HG03280 (cell line): ENCODE data around the gene SETD7.
"Not testable (repeated sequence)": the region's sequence is repeated elsewhere in the genome, so short reads cannot be mapped to it uniquely, and the experiment has no call there.

Source experiments
- ATAC-seq: cut with Tn5 transposase; IDR thresholded peaks from one replicate; pipeline ENCODE4 v1.9.1; 2021; ENCODE audit warnings: mild to moderate bottlenecking, moderate library complexity; ENCODE audit not compliant: unreplicated experiment

SETD7 gene

DNA sequence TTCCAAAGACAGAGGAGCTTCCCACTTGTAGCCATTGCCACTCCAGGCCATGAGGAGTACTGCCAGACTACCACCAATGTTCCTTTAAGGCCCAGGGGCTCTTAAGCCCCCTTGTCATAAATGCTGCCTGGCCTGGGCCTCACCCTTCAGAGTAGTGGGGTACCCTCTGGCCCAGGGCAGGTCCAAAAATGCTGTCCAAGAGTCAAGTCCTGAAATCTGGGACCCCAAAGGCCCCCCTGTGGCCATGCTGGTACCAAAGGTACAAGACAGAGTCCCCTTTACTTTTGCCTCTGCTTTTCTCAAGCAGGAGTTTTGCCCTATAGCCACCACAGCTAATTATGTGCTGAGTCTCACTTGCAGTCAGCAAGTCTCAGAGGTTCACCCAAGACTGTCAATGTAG lies 85.7 kb downstream of the SETD7 start:
- no peak for ATAC-seq

DNA sequence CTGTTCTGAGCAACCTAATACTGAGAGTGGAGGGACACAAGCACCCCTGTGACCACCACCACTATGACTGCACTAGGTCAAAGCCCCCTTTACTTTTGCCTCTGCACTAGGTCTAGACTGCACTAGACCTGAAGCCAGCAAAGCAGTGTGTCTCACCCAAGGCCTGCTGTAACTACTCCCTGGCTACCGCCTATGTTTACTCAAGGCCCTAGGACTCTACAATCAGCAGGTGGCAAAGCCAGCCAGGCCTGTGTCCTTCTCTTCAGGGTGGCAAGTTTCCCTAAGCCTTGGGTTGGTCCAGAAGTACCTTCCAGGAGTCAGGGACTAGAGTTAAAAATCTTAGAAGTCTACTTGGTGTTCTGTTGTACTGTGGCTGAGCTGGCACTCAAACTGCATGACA lies 86.2 kb downstream of the SETD7 start:
- no peak for ATAC-seq

- ATAC-seq: no peak
Observed at GRCh38 chr4:139469216-139469615, 86.8 kb downstream of the SETD7 start.

GRCh38 chr4:139468756-139469155 lies 87.3 kb downstream of the SETD7 start:
- ATAC-seq: not testable (repeated sequence)

DNA sequence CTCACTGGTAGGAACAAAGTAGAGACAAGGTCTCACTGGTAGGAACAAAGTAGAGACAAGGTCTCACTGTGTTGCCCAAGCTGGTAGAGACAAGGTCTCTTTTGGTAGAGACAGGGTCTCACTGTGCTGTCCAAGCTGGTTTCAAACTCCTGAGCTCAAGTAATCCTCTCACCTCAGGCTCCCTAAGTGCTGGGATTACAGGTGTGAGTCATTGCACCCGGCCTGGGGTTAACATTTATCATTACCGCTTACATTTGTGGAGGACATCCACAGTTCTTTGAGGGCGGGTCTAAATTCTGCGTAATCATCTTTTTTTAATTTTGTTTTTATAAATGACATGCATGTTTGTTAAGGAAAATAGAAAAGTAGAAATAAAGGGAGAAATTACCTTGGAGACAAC lies 90.1 kb downstream of the SETD7 start:
- no peak for ATAC-seq

DNA sequence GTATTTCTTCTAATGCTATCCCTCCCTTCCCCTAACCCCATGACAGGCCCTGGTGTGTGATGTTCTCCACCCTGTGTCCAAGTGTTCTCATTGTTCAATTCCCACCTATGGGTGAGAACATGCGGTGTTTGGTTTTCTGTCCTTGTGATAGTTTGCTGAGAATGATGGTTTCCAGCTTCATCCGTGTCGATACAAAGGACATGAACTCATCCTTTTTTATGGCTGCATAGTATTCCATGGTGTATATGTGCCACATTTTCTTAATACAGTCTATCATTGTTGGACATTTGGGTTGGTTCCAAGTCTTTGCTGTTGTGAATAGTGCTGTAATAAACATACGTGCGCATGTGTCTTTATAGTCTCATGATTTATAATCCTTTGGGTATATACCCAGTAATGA lies 91.5 kb downstream of the SETD7 start:
- ATAC-seq: not testable (repeated sequence)

DNA sequence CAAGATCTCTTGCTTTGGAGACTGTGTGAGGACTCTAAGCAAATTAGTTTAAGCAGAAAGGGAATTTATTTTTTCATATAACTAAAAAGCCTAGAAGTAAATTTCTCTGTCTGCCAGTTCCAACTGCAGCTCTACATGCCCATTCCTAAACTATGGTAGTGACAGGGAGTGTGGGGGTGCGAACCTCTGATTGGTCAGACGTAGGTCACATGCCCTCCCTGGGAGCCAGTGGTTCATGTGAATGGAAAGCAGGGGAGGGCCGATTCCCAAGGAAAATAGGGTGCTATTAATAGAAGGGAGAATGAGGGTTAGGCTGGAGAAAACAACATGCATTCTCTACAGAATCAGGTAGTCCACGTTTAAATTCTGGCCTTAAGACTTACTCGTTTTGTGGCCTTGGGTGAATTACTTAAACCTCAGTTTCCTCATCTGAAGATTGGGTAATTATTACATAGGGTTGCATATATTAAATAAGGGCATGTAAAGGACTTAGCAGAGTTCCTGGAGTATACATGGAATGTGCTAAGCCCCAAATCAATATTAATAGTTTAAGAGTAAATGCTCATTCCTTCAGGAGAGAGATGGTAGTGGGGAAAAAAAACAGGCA lies 94.9 kb downstream of the SETD7 start:
- no peak for ATAC-seq

- no peak for ATAC-seq
Observed at GRCh38 chr4:139460565-139460964, 95.5 kb downstream of the SETD7 start.

DNA sequence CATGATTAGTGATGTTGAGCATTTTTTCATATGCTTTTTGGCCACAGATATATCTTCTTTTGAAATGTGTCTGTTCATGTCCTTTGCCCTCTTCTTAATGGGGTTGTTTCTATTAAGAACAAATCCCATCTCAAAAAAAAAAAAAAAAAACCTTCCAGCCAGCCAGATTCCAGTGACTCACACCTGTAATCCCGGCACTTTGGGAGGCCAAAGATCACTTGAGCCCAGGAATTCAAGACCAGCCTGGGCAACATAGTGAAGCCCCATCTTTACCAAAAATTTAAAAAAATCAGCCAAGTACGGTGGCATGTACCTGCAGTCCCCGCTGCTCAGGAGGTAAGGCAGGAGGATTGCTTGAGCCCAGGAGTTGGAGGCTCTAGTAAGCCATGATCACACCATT lies 97.0 kb downstream of the SETD7 start:
- ATAC-seq: no peak

DNA sequence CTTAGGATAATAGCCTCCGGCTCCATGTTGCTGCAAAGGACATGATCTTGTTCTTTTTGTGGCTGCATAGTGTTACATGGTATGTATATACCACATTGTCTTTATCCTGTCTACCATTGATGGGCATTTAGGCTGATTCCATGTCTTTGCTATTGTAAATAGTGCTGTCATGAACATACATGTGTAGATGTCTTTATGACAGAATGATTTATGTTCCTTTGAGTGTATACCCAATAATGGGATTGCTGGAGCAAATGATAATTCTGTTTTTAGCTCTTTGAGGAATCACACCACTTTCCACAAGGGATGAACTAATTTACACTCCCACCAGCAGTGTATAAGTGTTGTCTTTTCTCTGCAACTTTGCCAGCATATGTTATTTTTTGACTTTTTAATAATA lies 97.5 kb downstream of the SETD7 start:
- ATAC-seq: no peak

GRCh38 chr4:139457318-139457717 lies 98.7 kb downstream of the SETD7 start:
- no peak for ATAC-seq

DNA sequence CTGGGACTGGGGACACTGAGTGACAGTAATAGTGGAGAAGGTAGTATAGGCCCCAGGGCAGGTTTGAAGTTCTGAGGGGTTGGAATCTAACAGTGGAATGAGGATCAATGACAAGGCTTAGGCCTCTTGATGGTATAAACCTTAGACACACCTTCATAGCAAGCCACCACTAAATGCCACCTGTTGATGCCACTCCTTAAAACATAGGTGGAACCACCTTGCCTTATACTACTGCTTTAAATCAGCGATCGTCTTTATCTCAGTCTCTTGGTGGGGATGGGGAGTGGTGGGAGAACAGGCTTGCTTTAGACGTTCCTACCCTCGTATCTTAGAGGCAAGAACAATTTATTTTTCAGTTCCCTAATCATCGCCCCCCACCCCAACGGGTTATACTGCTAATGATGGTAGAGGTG lies 100.9 kb downstream of the SETD7 start:
- ATAC-seq: no peak

GRCh38 chr4:139454111-139455045 lies 101.6 kb downstream of the SETD7 start, which contains the start of gene RAB33B:
RAB33B (plus strand) TSS chr4:139454121; CDS start chr4:139454196, 75 bp downstream.
- ATAC-seq: no peak

GRCh38 chr4:139453371-139454110 lies 102.5 kb downstream of the SETD7 start:
- ATAC-seq: peak; percentile 89

DNA sequence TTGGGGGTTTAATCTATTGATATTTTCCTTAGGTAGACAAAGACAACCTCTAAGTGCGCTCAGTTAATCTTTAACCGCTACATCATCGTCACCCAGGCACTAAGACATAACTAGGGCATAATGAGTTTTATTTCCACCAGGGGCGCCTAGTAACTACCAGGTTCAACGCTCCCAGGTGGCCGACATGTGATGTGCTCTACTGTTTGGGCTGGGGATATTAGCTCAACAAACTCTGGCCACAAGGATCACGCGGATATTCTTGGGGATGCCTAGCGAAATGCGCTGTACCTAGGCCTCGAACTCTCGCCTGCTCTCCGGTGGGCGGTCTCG lies 103.0 kb downstream of the SETD7 start:
- ATAC-seq: peak; percentile 47

DNA sequence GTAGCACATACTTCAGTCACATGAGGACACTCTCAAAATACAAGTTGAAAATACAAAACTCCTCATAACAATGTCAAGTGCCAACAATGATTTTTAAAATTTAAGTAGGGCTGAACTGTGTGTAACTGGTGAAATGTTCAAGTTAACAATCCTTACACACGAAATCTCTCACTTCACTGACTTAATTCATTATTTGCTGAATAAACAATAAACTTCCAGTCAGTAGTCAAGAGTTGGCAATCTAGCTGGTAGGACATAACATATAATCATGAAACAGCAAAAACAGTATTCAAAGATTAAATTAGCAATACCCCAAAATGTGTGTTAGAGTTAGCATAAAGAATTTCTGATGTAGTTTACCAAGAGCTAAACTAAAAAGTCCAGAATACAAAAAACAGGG lies 104.0 kb downstream of the SETD7 start:
- ATAC-seq: no peak

- no peak for ATAC-seq
Observed at GRCh38 chr4:139450586-139450985, 105.4 kb downstream of the SETD7 start.

DNA sequence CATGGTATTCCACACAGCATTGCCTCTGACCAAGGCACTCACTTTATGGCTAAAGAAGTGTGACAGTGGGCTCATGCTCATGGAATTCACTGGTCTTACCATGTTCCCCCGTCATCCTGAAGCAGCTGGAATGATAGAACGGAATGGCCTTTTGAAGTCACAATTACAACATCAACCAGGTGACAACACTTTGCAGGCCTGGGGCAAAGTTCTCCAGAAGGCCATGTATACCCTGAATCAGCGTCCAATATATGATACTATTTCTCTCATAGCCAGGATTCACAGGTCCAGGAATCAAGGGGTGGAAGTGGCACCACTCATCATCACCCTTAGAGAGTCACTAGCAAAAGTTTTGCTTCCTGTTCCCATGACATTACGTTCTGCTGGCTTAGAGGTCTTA lies 108.9 kb downstream of the SETD7 start:
- not testable (repeated sequence) for ATAC-seq
